Fibroblast of villous mesenchyme (primary cell): ENCODE data around the gene CHP2. TPM values are rescaled to one million over a fixed set of nuclear protein-coding genes. Genes with fewer than 3 reads are reported as not detected.

Experiments used
- DNase-seq: peaks from one replicate; pipeline ENCODE4 v3.0.0-alpha.2; 2010; ENCODE audit warnings: low read depth
- H3K4me3 ChIP-seq: 2 replicates; pipeline ENCODE4 v1.5.1; 2011; ENCODE audit warnings: low read depth, mild to moderate bottlenecking, low read length
- CTCF ChIP-seq: IDR thresholded peaks from 2 replicates; pipeline ENCODE4 v1.5.1; 2012; ENCODE audit warnings: low read depth, mild to moderate bottlenecking, low read length; ENCODE audit not compliant: insufficient read depth
- total RNA-seq: library from RNA; depleted of rRNA; stranded (reverse); fragments of >200 nt; gene quantifications from 2 replicates; pipeline ENCODE4 v1.2.3, GENCODE V29; 2012

CHP2 gene
- total RNA-seq, result not detected in 2 replicates

GRCh38 chr16:23754594-23755483, at the start of gene CHP2:
TSS of gene CHP2 (plus strand) at chr16:23755026. CDS start at chr16:23755050, 24 bp downstream.
- TF ChIP-seq CTCF, result no peak
- H3K4me3 ChIP-seq, result no peak within 1 kb of the TSS
- DNase-seq, result no peak

GRCh38 chr16:23705517-23705902, 49.3 kb upstream of the CHP2 start:
- H3K4me3 ChIP-seq, result no peak overlapping the region
- no peak for DNase-seq
- no peak for TF ChIP-seq CTCF

GRCh38 chr16:23706439-23706838, 48.4 kb upstream of the CHP2 start:
- no peak overlapping the region for H3K4me3 ChIP-seq
- no peak for DNase-seq
- TF ChIP-seq CTCF, result no peak

GRCh38 chr16:23709536-23709935, 45.3 kb upstream of the CHP2 start:
- H3K4me3 ChIP-seq, result no peak overlapping the region
- no peak for TF ChIP-seq CTCF
- DNase-seq, result no peak

GRCh38 chr16:23710008-23710407, 44.8 kb upstream of the CHP2 start:
- H3K4me3 ChIP-seq, result no peak overlapping the region
- no peak for DNase-seq
- no peak for TF ChIP-seq CTCF

- TF ChIP-seq CTCF, result no peak
- H3K4me3 ChIP-seq, result no peak overlapping the region
Observed at GRCh38 chr16:23710504-23710903, 44.3 kb upstream of the CHP2 start.

More at GRCh38 chr16:23710504-23710903, 44.3 kb upstream of the CHP2 start:
- DNase-seq, result no peak
